Hair follicle dermal papilla cell (primary cell): ENCODE measurements around the gene SPC24. TPM values are rescaled to one million over a fixed set of nuclear protein-coding genes. Genes with fewer than 3 reads are reported as not detected.

Experiments used
- total RNA-seq: library from RNA; depleted of rRNA; stranded (reverse); fragments of >200 nt; gene quantifications from 2 replicates; pipeline ENCODE4 v1.2.3, GENCODE V29; 2012

The SPC24 gene
- total RNA-seq: 4.2 and 9.0 TPM in 2 replicates

DNA sequence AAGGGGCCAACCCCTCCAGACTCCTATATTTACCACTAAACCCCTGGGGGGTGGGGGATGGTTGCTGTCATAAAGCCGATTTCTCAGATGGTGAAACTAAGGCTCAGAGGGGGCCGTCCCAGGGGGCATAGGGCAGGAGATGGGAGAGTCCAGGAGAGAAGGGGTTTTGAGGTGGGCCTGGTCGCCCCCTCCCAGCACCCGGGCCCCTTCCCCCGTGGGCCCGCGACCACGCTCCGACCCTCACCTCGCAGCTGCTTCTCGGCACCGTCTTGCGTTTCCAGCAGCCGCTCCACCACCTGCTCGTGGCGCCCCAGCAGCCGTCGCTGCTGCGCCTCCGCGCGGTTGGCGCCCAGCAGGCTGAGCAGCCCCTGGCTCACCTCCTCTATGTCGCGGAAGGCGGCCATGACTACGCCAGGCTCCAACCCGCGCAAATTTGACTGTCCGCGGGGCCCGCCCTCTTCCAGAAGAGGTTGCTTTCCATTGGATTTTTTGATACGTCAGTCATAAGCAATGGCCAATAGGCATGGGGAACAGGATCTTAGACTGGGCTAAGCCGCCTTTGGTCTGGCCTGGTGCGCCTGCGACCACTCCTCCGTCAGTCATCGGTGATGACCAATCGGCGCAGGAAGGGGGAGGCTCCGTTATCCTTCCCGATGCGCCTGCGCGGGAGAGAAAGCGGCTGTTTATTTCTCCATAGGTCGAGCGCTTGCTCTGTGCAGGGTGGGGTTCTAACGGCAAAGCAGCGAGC, at the start of gene SPC24:
SPC24 (minus strand) TSS at position 410 of the 748 bp plus-strand sequence; CDS start at position 404, 6 bp downstream.

DNA sequence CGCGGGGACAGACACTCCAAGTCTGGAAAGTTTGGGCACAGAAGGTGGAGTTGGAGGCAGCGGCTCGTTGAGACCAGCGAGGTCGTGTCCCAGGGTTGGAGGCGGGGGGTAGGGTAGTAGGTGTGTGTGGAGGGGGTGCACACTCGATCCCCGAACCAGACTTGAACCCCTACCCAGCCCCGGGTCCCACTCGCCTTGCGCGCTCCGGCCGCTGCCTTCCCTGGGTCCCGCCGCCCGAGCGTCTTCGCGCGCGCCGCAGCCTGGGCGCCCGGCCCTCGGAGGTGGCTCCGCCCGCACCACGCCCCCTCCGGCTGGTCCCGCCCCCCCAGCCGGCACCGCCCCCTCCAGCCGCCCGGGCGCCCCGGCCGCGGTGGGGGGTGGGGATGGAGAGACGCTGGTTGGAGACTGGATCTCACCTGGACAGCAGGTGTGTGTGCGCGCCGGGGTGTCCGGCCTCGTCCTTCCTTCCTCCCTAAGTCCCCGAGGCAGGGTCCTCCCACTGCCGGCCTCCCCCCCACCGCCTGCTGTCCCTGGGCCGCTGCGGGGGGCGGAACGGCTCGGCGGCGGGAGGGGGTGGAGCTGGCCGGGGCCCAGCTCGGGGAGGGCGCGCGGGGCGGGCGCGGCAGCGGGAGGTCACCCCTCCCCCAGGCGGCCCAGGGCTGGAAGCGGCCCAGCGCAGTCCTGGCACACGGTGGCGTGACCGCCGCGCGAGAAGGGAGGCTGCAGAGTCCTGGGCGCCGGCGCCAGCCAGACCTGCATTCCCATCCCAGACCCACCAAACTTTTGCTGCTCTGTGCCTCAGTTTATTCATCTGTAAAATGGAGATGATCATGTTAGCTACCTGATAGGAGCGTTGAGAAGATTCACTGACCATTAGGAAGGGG, 42.0 kb upstream of the SPC24 start, which contains the start of gene KANK2:
KANK2 (minus strand) TSS at position 255 of the 884 bp plus-strand sequence. CDS start 3,034 bp downstream, outside the sequence.

Other genes starting within 250 kb of the SPC24 start
- 121 and 133 TPM in 2 replicates for gene YIPF2, start 227.1 kb downstream of the SPC24 start, total RNA-seq
- gene TIMM29, start 227.0 kb downstream of the SPC24 start, total RNA-seq: 33.5 and 39.1 TPM in 2 replicates
- 64.4 and 77.7 TPM in 2 replicates for gene SMARCA4, start 194.8 kb downstream of the SPC24 start, total RNA-seq
- gene LDLR, start 66.3 kb downstream of the SPC24 start, total RNA-seq: 406 and 458 TPM in 2 replicates
- 378 and 380 TPM in 2 replicates for gene KANK2, start 41.8 kb upstream of the SPC24 start, total RNA-seq
- gene ANGPTL8, start 83.8 kb upstream of the SPC24 start, total RNA-seq: not detected in 2 replicates
- gene DOCK6, start 106.7 kb upstream of the SPC24 start, total RNA-seq: 15.9 and 19.3 TPM in 2 replicates
- not detected in 2 replicates for gene TSPAN16, start 140.4 kb upstream of the SPC24 start, total RNA-seq
- gene RAB3D, start 183.9 kb upstream of the SPC24 start, total RNA-seq: 23.7 and 24.3 TPM in 2 replicates
- 51.1 and 82.2 TPM in 2 replicates for gene TMEM205, start 190.5 kb upstream of the SPC24 start, total RNA-seq
- gene CCDC159, start 190.7 kb upstream of the SPC24 start, total RNA-seq: 6.1 and 10.5 TPM in 2 replicates
- 24.2 and 26.5 TPM in 2 replicates for gene PLPPR2, start 199.7 kb upstream of the SPC24 start, total RNA-seq
- gene SWSAP1, start 218.9 kb upstream of the SPC24 start, total RNA-seq: 0.97 TPM in 2 replicates
- gene EPOR, start 228.5 kb upstream of the SPC24 start, total RNA-seq: 2.3 and 2.8 TPM in 2 replicates